HepG2 (cell line): ENCODE data around the gene PTPN3. TPM values are rescaled to one million over a fixed set of nuclear protein-coding genes. Genes with fewer than 3 reads are reported as not detected.

Source experiments
- ATAC-seq: fragments of 200-7000 bp; cut with Tn5 transposase; 3 replicates; pipeline ENCODE4 v1.9.1; 2020; ENCODE audit warnings: mild to moderate bottlenecking, moderate library complexity
- BruUV-seq: library from RNA; stranded (reverse); fragments of 400-500 nt; replicated peaks from 2 replicates; lab custom pipeline; 2021; lab: Mats Ljungman, UMichigan
- CTCF ChIA-PET: fragments of 300-600 bp; formaldehyde crosslinking; extraction: SDS; loops from one replicate; lab custom pipeline; 2021; ENCODE audit warnings: low total read pairs, inconsistent platforms, low intra/inter-chr PET ratio; lab: Yijun Ruan, JAX
- POLR2A ChIA-PET: fragments of 350-600 bp; sonication (Branson Sonifier 250); formaldehyde crosslinking; loops from one replicate; lab custom pipeline; 2020; ENCODE audit warnings: antibody characterized with exemption, inconsistent platforms; lab: Yijun Ruan, JAX
- DNase-seq: peaks from one replicate; pipeline ENCODE4 v3.0.0-alpha.2; 2015; ENCODE audit warnings: low spot score
- FAIRE-seq: peaks from 3 replicates; lab custom pipeline; 2011; peaks lifted over from hg19 to GRCh38; lab: Jason Lieb, UNC
- H2AFZ ChIP-seq: one replicate; pipeline ENCODE4 v1.6.1; 2011; ENCODE audit warnings: low read length, inconsistent platforms
- H3K27ac ChIP-seq: fragments of 300-600 bp; 3 replicates; pipeline ENCODE4 v1.8.0; 2011; ENCODE audit warnings: mixed run types, mild to moderate bottlenecking, mixed read lengths, low read length, inconsistent platforms; ENCODE audit not compliant: insufficient read depth; ENCODE audit errors: extremely low read length
- H3K27me3 ChIP-seq, 2 experiments: fragments of 200-600 bp in 1 of 2; 2 replicates in 1 of 2; 3 replicates in 1 of 2; pipeline versions ENCODE4 v1.6.0 to v1.8.0; 2011; ENCODE audit warnings: low read length in 2 of 2, mild to moderate bottlenecking in 2 of 2, moderate library complexity in 2 of 2, inconsistent platforms in 1 of 2; ENCODE audit not compliant: insufficient read depth in 2 of 2, control insufficient read depth in 1 of 2
- H3K36me3 ChIP-seq, 2 experiments: fragments of 200-600 bp in 1 of 2; replicated peaks in 1 of 2; 2 replicates in 1 of 2; 3 replicates in 1 of 2; pipeline versions ENCODE4 v1.5.1 to v1.8.0; 2011; ENCODE audit warnings: low read length in 2 of 2, inconsistent platforms in 1 of 2; ENCODE audit not compliant: insufficient read depth in 2 of 2, control insufficient read depth in 1 of 2
- H3K4me1 ChIP-seq: 2 replicates; pipeline ENCODE4 v1.5.1; 2012; ENCODE audit warnings: low read length, inconsistent platforms; ENCODE audit not compliant: insufficient read depth
- H3K4me2 ChIP-seq: 2 replicates; pipeline ENCODE4 v1.6.0; 2011; ENCODE audit warnings: low read depth, low read length, inconsistent platforms
- H3K4me3 ChIP-seq, 3 experiments: fragments of 200-600 bp in 1 of 3; sonication (generic), shearing (Covaris generic) in 1 of 3; replicated peaks in 1 of 3; 2 replicates each; pipeline ENCODE4 v1.5.1; 2011 to 2016; ENCODE audit warnings: low read length in 3 of 3, inconsistent platforms in 2 of 3, low read depth in 2 of 3, mild to moderate bottlenecking in 2 of 3, control low read depth in 1 of 3, mixed read lengths in 1 of 3; ENCODE audit not compliant: insufficient read depth in 1 of 3
- H3K79me2 ChIP-seq: one replicate; pipeline ENCODE4 v1.6.1; 2011; ENCODE audit warnings: low read length, inconsistent platforms; ENCODE audit not compliant: insufficient read depth
- H3K9ac ChIP-seq: 2 replicates; pipeline ENCODE4 v1.6.0; 2011; ENCODE audit warnings: mild to moderate bottlenecking, low read depth, low read length, inconsistent platforms; ENCODE audit not compliant: insufficient read depth
- H3K9me3 ChIP-seq: 2 replicates; pipeline ENCODE4 v1.5.1; 2012; ENCODE audit warnings: mild to moderate bottlenecking, low read length
- H4K20me1 ChIP-seq: 2 replicates; pipeline ENCODE4 v1.6.0; 2011; ENCODE audit warnings: inconsistent platforms, mild to moderate bottlenecking, low read length, moderate library complexity; ENCODE audit not compliant: insufficient read depth
- DMAP1 ChIP-seq: IDR thresholded peaks from 2 replicates; pipeline ENCODE4 v1.6.1; 2016
- ERF ChIP-seq: IDR thresholded peaks from 2 replicates; pipeline ENCODE4 v1.6.1; 2018; ENCODE audit warnings: missing biosample characterization, missing genetic modification reagents
- GABPB1 ChIP-seq: IDR thresholded peaks from 2 replicates; pipeline ENCODE4 v1.6.1; 2016; ENCODE audit warnings: mild to moderate bottlenecking, missing genetic modification reagents, moderate library complexity, missing compliant biosample characterization
- GATAD1 ChIP-seq: IDR thresholded peaks from 2 replicates; pipeline ENCODE4 v1.6.1; 2016; ENCODE audit warnings: missing genetic modification reagents, missing compliant biosample characterization
- LCORL ChIP-seq, 2 experiments: fragments of 450-650 bp in 1 of 2; sonication (generic) in 1 of 2; formaldehyde crosslinking in 1 of 2; IDR thresholded peaks; 2 replicates each; pipeline versions ENCODE4 v1.5.0 to v1.6.1; 2017 to 2020; ENCODE audit warnings: antibody characterized with exemption in 1 of 2, missing genetic modification reagents in 1 of 2
- MBD4 ChIP-seq: IDR thresholded peaks from 2 replicates; pipeline ENCODE4 v1.6.1; 2012; ENCODE audit warnings: low read length, inconsistent platforms, borderline replicate concordance
- MEIS2 ChIP-seq: sonication (generic); formaldehyde crosslinking; IDR thresholded peaks from 2 replicates; pipeline ENCODE4 v1.9.0; 2021; ENCODE audit warnings: mild to moderate bottlenecking, missing genetic modification reagents
- ZBTB10 ChIP-seq: sonication (generic); formaldehyde crosslinking; IDR thresholded peaks from 2 replicates; pipeline ENCODE4 v1.4.0; 2020; ENCODE audit warnings: missing genetic modification reagents, borderline replicate concordance
- ZFP36L1 ChIP-seq: sonication (generic); formaldehyde crosslinking; IDR thresholded peaks from 2 replicates; pipeline ENCODE4 v1.8.0; 2022; ENCODE audit warnings: mild to moderate bottlenecking, missing genetic modification reagents, moderate library complexity
- ZNF580 ChIP-seq: IDR thresholded peaks from 2 replicates; pipeline ENCODE4 v1.6.1; 2016; ENCODE audit warnings: low read depth, borderline replicate concordance
- ZNF598 ChIP-seq: sonication (generic); formaldehyde crosslinking; IDR thresholded peaks from 2 replicates; pipeline ENCODE4 v1.5.1; 2020; ENCODE audit warnings: mild to moderate bottlenecking, missing genetic modification reagents, borderline replicate concordance
- WGBS: methylation state at CpG from one replicate; pipeline ENCODE4 v1.1.6; 2017; ENCODE audit warnings: low lambda C conversion rate; 5-methylcytosine and 5-hydroxymethylcytosine counted together
- in situ Hi-C: cut with HindIII; loops from 2 replicates; pipeline ENCODE4 v1.10.0; 2017; ENCODE audit warnings: low pct_unique_long_range_greater_than_20kb; ENCODE audit not compliant: extremely low pct_ligation_motif_present
- intact Hi-C: fragments of 100-400 bp; cut with micrococcal nuclease; formaldehyde crosslinking; loops from one replicate; pipeline ENCODE4 v1.10.0; 2022; ENCODE audit not compliant: unreplicated experiment
- polyA plus RNA-seq, 8 experiments: library from polyadenylated mRNA; depleted of rRNA in 3 of 8; stranded (reverse) in 7 of 8; unstranded in 1 of 8; fragments of >200 nt; fragmentation: Illumina TruSeq in 4 of 8; extraction: Trizol in 4 of 8; gene quantifications; 2 replicates each; pipeline versions ENCODE4 v1.2.1 to v1.2.3, GENCODE V29; 2011 to 2016; ENCODE audit warnings: low read depth in 4 of 8, missing spikeins in 1 of 8, mixed read lengths in 1 of 8; ENCODE audit not compliant: insufficient read depth in 1 of 8
- total RNA-seq, 5 experiments: library from RNA; depleted of rRNA; stranded (reverse); fragments of >200 nt; fragmentation: Illumina TruSeq; extraction: Trizol; gene quantifications; 2 replicates each; pipeline ENCODE4 v1.2.3, GENCODE V29; 2016; ENCODE audit warnings: low read depth in 1 of 5

Gene PTPN3
- total and polyA plus RNA-seq, 2 of the 13 experiments (the other 11 are each of a cell fraction or from before 2014, with no cell fraction given) = 5.6 to 20.5 TPM

- intact Hi-C loops (no loop called here), in situ Hi-C loops (no loop called here)
- TF ChIP-seq DMAP1 (CRISPR knock-in tag) (no peak), ERF (CRISPR knock-in tag) (no peak), GATAD1 (CRISPR knock-in tag) (no peak), GABPB1 (CRISPR knock-in tag) (no peak), LCORL (IDR thresholded peaks at IDR 0.05) (no peak), LCORL (CRISPR knock-in tag; IDR thresholded peaks at IDR 0.05) (no peak), ZNF598 (CRISPR knock-in tag) (no peak), ZFP36L1 (CRISPR knock-in tag) (no peak), ZNF580 (CRISPR knock-in tag) (no peak), MEIS2 (CRISPR knock-in tag) (no peak), ZBTB10 (CRISPR knock-in tag) (no peak), MBD4 (no peak)
- Histone ChIP-seq H3K4me2 (no peak overlapping the region), H3K4me3 (no peak overlapping the region), H3K27ac (no peak overlapping the region), H2AFZ (no peak overlapping the region), H3K9me3 (no peaks in the 10 kb centered on the region), H3K36me3 (peaks cover 13 to 36% of the 10 kb centered on the region in 2 experiments; a peak in 4 of 5 replicates), H3K9ac (no peak overlapping the region), H4K20me1 (no peaks in the 10 kb centered on the region), H3K27me3 (no peaks in the 10 kb centered on the region), H3K79me2 (no peaks in the 10 kb centered on the region), H3K4me1 (no peaks in the 10 kb centered on the region)
- no peak for ATAC-seq
- ChIA-PET CTCF (no interaction called here), POLR2A (no interaction called here)
- no peak for DNase-seq
- no TSS peak for BruUV-seq
- no peak for FAIRE-seq
- WGBS = 98% methylated on average over 10 of the region's 10 CpGs
Measured at GRCh38 chr9:109411069-109411761, 86.9 kb downstream of the PTPN3 start.
